GM23338 (cell line): ENCODE results near the gene CRHR1. TPM values are rescaled to one million over a fixed set of nuclear protein-coding genes. Genes with fewer than 3 reads are reported as not detected.

ENCODE experiments used
- ATAC-seq: fragments of 200-7000 bp; cut with Tn5 transposase; 3 replicates; pipeline ENCODE4 v1.9.1; 2020
- DNase-seq: peaks from one replicate; pipeline ENCODE4 v3.0.0-alpha.2; 2015; ENCODE audit warnings: low spot score
- H2AFZ ChIP-seq: fragments of 200-600 bp; sonication (generic); 2 replicates; pipeline ENCODE4 v1.8.0; 2016; ENCODE audit warnings: antibody characterized with exemption, mild to moderate bottlenecking, moderate library complexity
- H3F3A ChIP-seq: fragments of 200-600 bp; sonication (generic); replicated peaks from 2 replicates; pipeline ENCODE4 v1.8.0; 2017; ENCODE audit warnings: antibody characterized with exemption, mixed run types, low read depth
- H3K27ac ChIP-seq: fragments of 200-600 bp; sonication (generic); 2 replicates; pipeline ENCODE4 v1.6.1; 2016; ENCODE audit warnings: low read depth
- H3K27me3 ChIP-seq: fragments of 200-600 bp; sonication (generic); 2 replicates; pipeline ENCODE4 v1.8.0; 2016; ENCODE audit warnings: mild to moderate bottlenecking, mixed run types, moderate library complexity; ENCODE audit not compliant: insufficient read depth
- H3K36me3 ChIP-seq: fragments of 200-600 bp; sonication (generic); 2 replicates; pipeline ENCODE4 v1.8.0; 2016; ENCODE audit warnings: mild to moderate bottlenecking; ENCODE audit not compliant: insufficient read depth
- H3K4me1 ChIP-seq: fragments of 200-600 bp; sonication (generic); 2 replicates; pipeline ENCODE4 v1.8.0; 2016; ENCODE audit warnings: mild to moderate bottlenecking, moderate library complexity; ENCODE audit not compliant: insufficient read depth
- H3K4me2 ChIP-seq: fragments of 200-600 bp; sonication (generic); 2 replicates; pipeline ENCODE4 v1.7.1; 2017; ENCODE audit warnings: mixed run types
- H3K4me3 ChIP-seq: fragments of 200-600 bp; sonication (generic); 2 replicates; pipeline ENCODE4 v1.6.1; 2016; ENCODE audit warnings: mixed run types
- H3K79me2 ChIP-seq: fragments of 200-600 bp; sonication (generic); replicated peaks from 2 replicates; pipeline ENCODE4 v1.8.0; 2017; ENCODE audit warnings: mild to moderate bottlenecking; ENCODE audit not compliant: insufficient read depth
- H3K9me2 ChIP-seq: fragments of 200-600 bp; sonication (generic); 2 replicates; pipeline ENCODE4 v1.8.0; 2017; ENCODE audit not compliant: insufficient read depth
- H4K20me1 ChIP-seq: fragments of 200-600 bp; sonication (generic); replicated peaks from 2 replicates; pipeline ENCODE4 v1.8.0; 2017; ENCODE audit warnings: mild to moderate bottlenecking; ENCODE audit not compliant: insufficient read depth
- H3K27ac Mint-ChIP-seq: 2 replicates; pipeline ENCODE4 v1.8.0; 2020; ENCODE audit warnings: inconsistent platforms, mild to moderate bottlenecking, moderate library complexity, mixed read lengths
- H3K27me3 Mint-ChIP-seq: 3 replicates; pipeline ENCODE4 v1.8.0; 2022; ENCODE audit warnings: low read depth, mild to moderate bottlenecking, moderate library complexity, mixed read lengths, inconsistent platforms; ENCODE audit not compliant: insufficient read depth, poor library complexity
- H3K36me3 Mint-ChIP-seq: 3 replicates; pipeline ENCODE4 v1.8.0; 2021; ENCODE audit warnings: low read depth, mild to moderate bottlenecking, inconsistent platforms, moderate library complexity, mixed read lengths
- H3K4me1 Mint-ChIP-seq: 3 replicates; pipeline ENCODE4 v1.8.0; 2020; ENCODE audit warnings: mild to moderate bottlenecking, inconsistent platforms, mixed read lengths
- H3K4me3 Mint-ChIP-seq: 3 replicates; pipeline ENCODE4 v1.8.0; 2021; ENCODE audit warnings: moderate library complexity, mild to moderate bottlenecking, inconsistent platforms, mixed read lengths
- H3K9me3 Mint-ChIP-seq: 3 replicates; pipeline ENCODE4 v1.8.0; 2020; ENCODE audit warnings: moderate library complexity, mild to moderate bottlenecking, inconsistent platforms, mixed read lengths
- EZH2 ChIP-seq: fragments of 200-600 bp; sonication (generic); IDR thresholded peaks from one replicate; pipeline ENCODE4 v1.8.0; 2017; ENCODE audit warnings: antibody characterized with exemption, mild to moderate bottlenecking, low read depth; ENCODE audit not compliant: unreplicated experiment
- POLR2AphosphoS5 ChIP-seq: IDR thresholded peaks from 2 replicates; pipeline ENCODE4 v1.6.1; 2016; ENCODE audit warnings: antibody characterized with exemption, low read depth
- STAT1 ChIP-seq: IDR thresholded peaks from one replicate; pipeline ENCODE4 v1.6.1; 2016; ENCODE audit warnings: antibody characterized with exemption; ENCODE audit not compliant: unreplicated experiment
- ZNF331 ChIP-seq: fragments of 250-450 bp; sonication (Bioruptor Pico); IDR thresholded peaks from 2 replicates; pipeline ENCODE4 v1.5.0; 2020; ENCODE audit warnings: low read depth, mild to moderate bottlenecking, moderate library complexity
- ZNF462 ChIP-seq: fragments of 250-450 bp; sonication (Bioruptor Pico); IDR thresholded peaks from 2 replicates; pipeline ENCODE4 v1.5.0; 2020; ENCODE audit warnings: mild to moderate bottlenecking, moderate library complexity
- polyA plus RNA-seq: library from polyadenylated mRNA; unstranded; fragments of >200 nt; fragmentation: Nextera tagmentation; extraction: Ambion mirVana; gene quantifications from 2 replicates; pipeline ENCODE4 v1.2.1, GENCODE V29; 2016
- total RNA-seq: library from RNA; depleted of rRNA; stranded (reverse); fragments of >200 nt; shearing (Covaris generic); gene quantifications from 2 replicates; pipeline ENCODE4 v1.2.3, GENCODE V29; 2014
- TF ChIP-seq, protein P1 (sequence below), 2 experiments: fragments of 200-600 bp in 1 of 2; sonication (generic) in 1 of 2; conservative IDR thresholded peaks; 2 replicates each; pipeline versions ENCODE4 v1.5.1 to v1.6.1; 2016 to 2017; ENCODE audit warnings: antibody characterized with exemption in 2 of 2, low read depth in 2 of 2, mild to moderate bottlenecking in 2 of 2, moderate library complexity in 1 of 2

Gene CRHR1
- total and polyA plus RNA-seq, 2 experiments from 2014 or later: 0.19 to 0.76 TPM

GRCh38 chr17:45755050-45755449 is 29.1 kb upstream of the CRHR1 start (continued):
- no peak for TF ChIP-seq ZNF462
- no peak for TF ChIP-seq ZNF331 (CRISPR knock-in tag)

- H3K27me3 ChIP-seq: no peaks in the 10 kb centered on the region
- Mint-ChIP-seq H3K4me3 (no peak overlapping the region), H3K36me3 (peaks cover 2% of the 10 kb centered on the region; the same call in 1 of the 3 replicates), H3K4me1 (no peaks in the 10 kb centered on the region; the same call in 2 of the 3 replicates), H3K27ac (no peak overlapping the region), H3K27me3 (peaks cover 6% of the 10 kb centered on the region), H3K9me3 (peaks cover 3% of the 10 kb centered on the region; the same call in 2 of the 3 replicates)
- no peak overlapping the region for H3K4me2 ChIP-seq
- no peak overlapping the region for H3K4me3 ChIP-seq
- no peaks in the 10 kb centered on the region for H3K79me2 ChIP-seq
- H3K36me3 ChIP-seq: no peaks in the 10 kb centered on the region
- H3K27ac ChIP-seq: no peak overlapping the region
- DNase-seq: no peak
- no peak; the same call in 2 of the 3 replicates for ATAC-seq
- no peaks in the 10 kb centered on the region for H3F3A ChIP-seq
- 0 out of 2 replicates have a peak, but pooled peaks cover 4% of the 10 kb centered on the region for H3K9me2 ChIP-seq
- H3K4me1 ChIP-seq: no peaks in the 10 kb centered on the region; the same call in 1 of the 2 replicates
- H2AFZ ChIP-seq: no peak overlapping the region
- TF ChIP-seq STAT1 (no peak), POLR2AphosphoS5 (no peak), EZH2 (no peak)
- TF ChIP-seq, protein P1, sequence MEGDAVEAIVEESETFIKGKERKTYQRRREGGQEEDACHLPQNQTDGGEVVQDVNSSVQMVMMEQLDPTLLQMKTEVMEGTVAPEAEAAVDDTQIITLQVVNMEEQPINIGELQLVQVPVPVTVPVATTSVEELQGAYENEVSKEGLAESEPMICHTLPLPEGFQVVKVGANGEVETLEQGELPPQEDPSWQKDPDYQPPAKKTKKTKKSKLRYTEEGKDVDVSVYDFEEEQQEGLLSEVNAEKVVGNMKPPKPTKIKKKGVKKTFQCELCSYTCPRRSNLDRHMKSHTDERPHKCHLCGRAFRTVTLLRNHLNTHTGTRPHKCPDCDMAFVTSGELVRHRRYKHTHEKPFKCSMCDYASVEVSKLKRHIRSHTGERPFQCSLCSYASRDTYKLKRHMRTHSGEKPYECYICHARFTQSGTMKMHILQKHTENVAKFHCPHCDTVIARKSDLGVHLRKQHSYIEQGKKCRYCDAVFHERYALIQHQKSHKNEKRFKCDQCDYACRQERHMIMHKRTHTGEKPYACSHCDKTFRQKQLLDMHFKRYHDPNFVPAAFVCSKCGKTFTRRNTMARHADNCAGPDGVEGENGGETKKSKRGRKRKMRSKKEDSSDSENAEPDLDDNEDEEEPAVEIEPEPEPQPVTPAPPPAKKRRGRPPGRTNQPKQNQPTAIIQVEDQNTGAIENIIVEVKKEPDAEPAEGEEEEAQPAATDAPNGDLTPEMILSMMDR (conservative IDR thresholded peaks at IDR 0.05; ENCODE audit: low read depth in 2 of 2): peak in 1 of 2 experiments; percentile 22; a peak in 2 of 4 replicates
- H4K20me1 ChIP-seq: no peaks in the 10 kb centered on the region
Measured at GRCh38 chr17:45756266-45756991, 27.7 kb upstream of the CRHR1 start.
